ENCODE results near the gene CDK11A. TPM values are rescaled to one million over a fixed set of nuclear protein-coding genes. Genes with fewer than 3 reads are reported as not detected.

The CDK11A gene
- total RNA-seq, 2 donors from 2014 or later: 35.8 to 38.9 TPM

DNA sequence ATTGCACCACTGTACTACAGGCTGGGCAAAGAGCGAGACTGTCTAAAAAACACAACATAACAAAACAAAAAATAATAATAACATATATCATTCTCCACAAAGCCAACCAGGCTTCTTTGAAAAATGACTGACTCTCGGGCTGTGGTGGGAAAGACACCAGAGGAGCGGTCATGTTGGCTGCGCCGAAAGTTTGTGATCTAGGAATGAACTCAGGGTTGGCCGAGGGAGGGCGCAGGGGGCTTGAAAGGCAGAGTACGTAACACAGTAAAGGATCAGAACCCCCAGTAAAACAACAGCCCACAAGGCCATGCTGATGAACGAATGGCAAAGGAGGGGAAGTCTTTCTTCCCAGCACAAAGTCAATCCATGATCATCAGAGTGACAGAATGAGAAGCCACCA is 36.3 kb downstream of the CDK11A start:
- no peak overlapping the region for H3K4me3 ChIP-seq
- no peaks in the 10 kb centered on the region for H3K27me3 ChIP-seq
- H3K36me3 ChIP-seq (replicated peaks in 1 of 2; ENCODE audit: insufficient read depth in 1 of 2, low read depth in 2 of 2): no peaks in the 10 kb centered on the region
- no peak overlapping the region for H3K27ac ChIP-seq
- 88 to 89% methylated on average over 9 of the region's 9 CpGs for WGBS, 2 donors
- ATAC-seq: no peak
- no peaks in the 10 kb centered on the region for H3K9me3 ChIP-seq
- H3K4me1 ChIP-seq: no peaks in the 10 kb centered on the region
- intact Hi-C loops (cut with DNase I): no loop called here
- TF ChIP-seq CTCF (IDR thresholded peaks at IDR 0.05) (no peak), POLR2A (IDR thresholded peaks at IDR 0.05) (no peak)
- DNase-seq: peak in 1 of 4 donors; percentile 5

- Histone ChIP-seq H3K27ac (no peak overlapping the region), H3K36me3 (replicated peaks in 1 of 2; ENCODE audit: insufficient read depth in 1 of 2, low read depth in 2 of 2) (no peaks in the 10 kb centered on the region)
- ATAC-seq: no peak
Observed at GRCh38 chr1:1684031-1684681, 40.0 kb downstream of the CDK11A start.

GRCh38 chr1:1683104-1683905 is 40.9 kb downstream of the CDK11A start:
- H3K4me3 ChIP-seq: no peak overlapping the region
- no peaks in the 10 kb centered on the region for H3K9me3 ChIP-seq
- peak overlapping the region in 1 of 4 donors; percentile 0 for H3K27ac ChIP-seq
- H3K36me3 ChIP-seq (replicated peaks in 1 of 2; ENCODE audit: insufficient read depth in 1 of 2, low read depth in 2 of 2): no peaks in the 10 kb centered on the region
- H3K27me3 ChIP-seq: no peaks in the 10 kb centered on the region
- ATAC-seq (no peak), DNase-seq (no peak)
- TF ChIP-seq CTCF (IDR thresholded peaks at IDR 0.05): no peak
- TF ChIP-seq POLR2A (IDR thresholded peaks at IDR 0.05): no peak
- WGBS, 2 donors: 65 to 81% methylated on average over 26 of the region's 26 CpGs
- intact Hi-C loops (cut with DNase I): no loop called here
- peaks cover 22% of the 10 kb centered on the region for H3K4me1 ChIP-seq

More at GRCh38 chr1:1684031-1684681, 40.0 kb downstream of the CDK11A start:
- DNase-seq: no peak
- intact Hi-C loops (cut with DNase I): no loop called here
- WGBS, 2 donors: 84 to 88% methylated on average over 16 to 28 of the region's 28 CpGs
- H3K4me3 ChIP-seq: no peak overlapping the region
- no peaks in the 10 kb centered on the region for H3K27me3 ChIP-seq
- no peak for TF ChIP-seq POLR2A (IDR thresholded peaks at IDR 0.05)
- TF ChIP-seq CTCF (IDR thresholded peaks at IDR 0.05): no peak
- H3K9me3 ChIP-seq: no peaks in the 10 kb centered on the region
- peaks cover 13% of the 10 kb centered on the region for H3K4me1 ChIP-seq

DNA sequence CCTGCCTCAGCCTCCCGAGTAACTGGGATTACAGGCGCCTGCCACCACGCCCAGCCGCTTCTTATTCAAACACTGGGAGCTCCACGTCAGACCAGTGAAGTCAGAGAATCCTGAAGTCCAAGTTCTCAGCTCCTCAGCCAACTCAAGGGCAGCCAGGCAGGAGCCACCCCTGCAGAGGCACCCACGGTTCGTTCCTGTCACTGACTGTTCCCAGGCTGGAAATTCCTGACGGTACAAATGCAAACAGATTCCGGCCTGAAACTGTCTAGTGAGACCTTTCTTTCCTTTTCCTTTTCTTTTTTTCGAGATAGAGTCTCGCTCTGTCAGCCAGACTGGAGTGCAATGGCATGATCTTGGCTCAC is 43.3 kb downstream of the CDK11A start:
- H3K4me3 ChIP-seq: no peak overlapping the region
- no peaks in the 10 kb centered on the region for H3K27me3 ChIP-seq
- no peak for TF ChIP-seq CTCF (IDR thresholded peaks at IDR 0.05)
- no peak for TF ChIP-seq POLR2A (IDR thresholded peaks at IDR 0.05)
- no peaks in the 10 kb centered on the region for H3K36me3 ChIP-seq (replicated peaks in 1 of 2; ENCODE audit: insufficient read depth in 1 of 2, low read depth in 2 of 2)
- peaks cover 24% of the 10 kb centered on the region for H3K4me1 ChIP-seq
- ATAC-seq (no peak), DNase-seq (peak in 2 of 4 donors; percentile 27 to 41)
- H3K9me3 ChIP-seq: no peaks in the 10 kb centered on the region
- no peak overlapping the region for H3K27ac ChIP-seq
- intact Hi-C loops (cut with DNase I): no loop called here
- 45 to 57% methylated on average over 11 of the region's 11 CpGs for WGBS, 2 donors

Measured in body of pancreas (tissue), 4 donors.